Prostate gland (tissue), 2 donors: ENCODE results near the gene IGSF9. TPM values are rescaled to one million over a fixed set of nuclear protein-coding genes. Genes with fewer than 3 reads are reported as not detected.

Experiments
- DNase-seq: peaks from one replicate; pipeline ENCODE4 v3.0.0-alpha.2; 2019; ENCODE audit warnings: low spot score
- H3K27ac ChIP-seq, 2 donors: fragments of 200-600 bp; sonication (generic); 2 replicates each; pipeline ENCODE4 v1.5.1; 2017 to 2019
- H3K27me3 ChIP-seq: fragments of 200-600 bp; sonication (generic); replicated peaks from 2 replicates; pipeline ENCODE4 v1.5.1; 2019; ENCODE audit not compliant: insufficient read depth
- H3K36me3 ChIP-seq, 2 donors: fragments of 200-600 bp; sonication (generic); 1 replicate in 1 of 2; 2 replicates in 1 of 2; pipeline versions ENCODE4 v1.5.1 to v1.8.1; 2017 to 2019
- H3K4me1 ChIP-seq: fragments of 200-600 bp; sonication (generic); replicated peaks from 2 replicates; pipeline ENCODE4 v1.5.1; 2019
- H3K4me3 ChIP-seq, 2 donors: fragments of 200-600 bp; sonication (generic); 2 replicates each; pipeline ENCODE4 v1.5.1; 2017 to 2019
- H3K9me3 ChIP-seq: fragments of 200-600 bp; sonication (generic); 2 replicates; pipeline ENCODE4 v1.5.1; 2017
- CTCF ChIP-seq, 4 experiments: fragments of 200-600 bp in 2 of 4; fragments of 450-650 bp in 2 of 4; sonication (generic) in 2 of 4; IDR thresholded peaks; 1 replicate in 3 of 4; 2 replicates in 1 of 4; pipeline ENCODE4 v1.5.1; 2016 to 2019; ENCODE audit warnings: antibody characterized with exemption in 4 of 4, mild to moderate bottlenecking in 2 of 4, moderate library complexity in 2 of 4
- POLR2A ChIP-seq: fragments of 450-650 bp; IDR thresholded peaks from one replicate; pipeline ENCODE4 v1.6.1; 2016; ENCODE audit warnings: antibody characterized with exemption, mild to moderate bottlenecking
- POLR2AphosphoS5 ChIP-seq: sonication (generic); formaldehyde crosslinking; IDR thresholded peaks from one replicate; pipeline ENCODE4 v1.6.1; 2017; ENCODE audit warnings: antibody characterized with exemption
- WGBS: methylation state at CpG from one replicate; pipeline ENCODE4 v1.1.5; 2018; 5-methylcytosine and 5-hydroxymethylcytosine counted together
- intact Hi-C: fragments of 100-400 bp; cut with DNase I; formaldehyde crosslinking; loops from one replicate; pipeline ENCODE4 v1.14.2; 2022
- total RNA-seq, 2 donors: library from RNA; depleted of rRNA; stranded (reverse); fragments of >200 nt; gene quantifications; one replicate each; pipeline ENCODE4 v1.1.0, GENCODE V29; 2016

IGSF9 gene
- total RNA-seq, 2 donors from 2014 or later = 7.6 to 17.3 TPM

GRCh38 chr1:159981351-159982055, 36.1 kb upstream of the IGSF9 start:
- Histone ChIP-seq H3K36me3 (no peaks in the 10 kb centered on the region), H3K4me1 (no peaks in the 10 kb centered on the region), H3K9me3 (no peaks in the 10 kb centered on the region), H3K4me3 (no peak overlapping the region), H3K27ac (no peak overlapping the region), H3K27me3 (no peaks in the 10 kb centered on the region)
- DNase-seq = no peak
- TF ChIP-seq CTCF (IDR thresholded peaks at IDR 0.05) (no peak), POLR2AphosphoS5 (no peak), POLR2A (no peak)
- intact Hi-C loops = no loop called here
- 95% methylated on average over 6 of the region's 6 CpGs for WGBS

- intact Hi-C loops = no loop called here
- no peak for DNase-seq
- H3K9me3 ChIP-seq = no peaks in the 10 kb centered on the region
- H3K27me3 ChIP-seq = no peaks in the 10 kb centered on the region
- no peak overlapping the region for H3K4me3 ChIP-seq
- TF ChIP-seq CTCF (IDR thresholded peaks at IDR 0.05) = no peak
- TF ChIP-seq POLR2AphosphoS5 = no peak
- TF ChIP-seq POLR2A = no peak
- WGBS = 100% methylated on average over 7 of the region's 7 CpGs
- no peak overlapping the region for H3K27ac ChIP-seq
- no peaks in the 10 kb centered on the region for H3K4me1 ChIP-seq
- H3K36me3 ChIP-seq = no peaks in the 10 kb centered on the region
Measured at GRCh38 chr1:159980786-159981185, 35.4 kb upstream of the IGSF9 start.

DNA sequence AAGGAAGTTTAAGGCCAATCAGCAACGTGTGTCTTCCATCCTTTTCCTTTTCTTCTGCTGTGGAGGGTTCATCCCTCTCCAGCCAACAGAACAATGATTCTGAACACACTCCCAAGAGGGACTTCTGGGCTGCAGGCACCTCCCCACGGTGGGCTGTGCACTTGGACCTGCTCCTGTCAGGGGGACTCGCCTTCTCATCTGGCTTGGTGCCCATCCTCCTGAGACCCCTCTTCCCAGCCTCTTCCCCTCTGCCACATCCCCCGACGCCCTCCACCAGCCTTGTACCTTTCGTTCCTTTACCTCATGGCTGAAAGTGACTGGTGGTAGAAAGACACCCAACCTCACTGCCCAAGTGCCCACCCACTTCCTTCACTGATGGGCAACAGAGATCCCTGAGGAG, 34.7 kb upstream of the IGSF9 start:
- DNase-seq = no peak
- Histone ChIP-seq H3K27me3 (no peaks in the 10 kb centered on the region), H3K9me3 (no peaks in the 10 kb centered on the region), H3K4me1 (no peaks in the 10 kb centered on the region), H3K36me3 (no peaks in the 10 kb centered on the region), H3K27ac (no peak overlapping the region), H3K4me3 (no peak overlapping the region)
- WGBS = 63% methylated on average over 6 of the region's 6 CpGs
- intact Hi-C loops = no loop called here
- no peak for TF ChIP-seq POLR2A

- no peaks in the 10 kb centered on the region for H3K27me3 ChIP-seq
- H3K36me3 ChIP-seq = no peaks in the 10 kb centered on the region
- H3K4me1 ChIP-seq = no peaks in the 10 kb centered on the region
- no peak overlapping the region for H3K27ac ChIP-seq
- 19% methylated on average over 3 of the region's 3 CpGs for WGBS
- H3K4me3 ChIP-seq = no peak overlapping the region
- no peak for DNase-seq
- TF ChIP-seq POLR2AphosphoS5 (no peak), POLR2A (no peak), CTCF (IDR thresholded peaks at IDR 0.05) (no peak)
- no peaks in the 10 kb centered on the region for H3K9me3 ChIP-seq
- intact Hi-C loops = no loop called here
Measured at GRCh38 chr1:159979257-159979656, 33.8 kb upstream of the IGSF9 start.

GRCh38 chr1:159978107-159978398, 32.6 kb upstream of the IGSF9 start:
- TF ChIP-seq POLR2AphosphoS5 (no peak), CTCF (IDR thresholded peaks at IDR 0.05) (no peak), POLR2A (no peak)
- Histone ChIP-seq H3K36me3 (no peaks in the 10 kb centered on the region), H3K27ac (no peak overlapping the region), H3K4me1 (no peaks in the 10 kb centered on the region), H3K4me3 (no peak overlapping the region), H3K9me3 (no peaks in the 10 kb centered on the region), H3K27me3 (no peaks in the 10 kb centered on the region)
- no peak for DNase-seq
- intact Hi-C loops = no loop called here
- 98% methylated on average over 2 of the region's 2 CpGs for WGBS
